ENCODE results near the gene DNAH2.

GRCh38 chr17:7862692-7863437 is 145.3 kb downstream of the DNAH2 start:
- TF ChIP-seq CTCF (IDR thresholded peaks at IDR 0.05) (peak; percentile 53 to 87 (median 84)), POLR2A (IDR thresholded peaks at IDR 0.05) (no peak), EP300 (IDR thresholded peaks at IDR 0.05) (peak in 1 of 2 donors; percentile 7)

Measured in tibial nerve (tissue), 4 donors.